ENCODE results near the gene CES2.

DNA sequence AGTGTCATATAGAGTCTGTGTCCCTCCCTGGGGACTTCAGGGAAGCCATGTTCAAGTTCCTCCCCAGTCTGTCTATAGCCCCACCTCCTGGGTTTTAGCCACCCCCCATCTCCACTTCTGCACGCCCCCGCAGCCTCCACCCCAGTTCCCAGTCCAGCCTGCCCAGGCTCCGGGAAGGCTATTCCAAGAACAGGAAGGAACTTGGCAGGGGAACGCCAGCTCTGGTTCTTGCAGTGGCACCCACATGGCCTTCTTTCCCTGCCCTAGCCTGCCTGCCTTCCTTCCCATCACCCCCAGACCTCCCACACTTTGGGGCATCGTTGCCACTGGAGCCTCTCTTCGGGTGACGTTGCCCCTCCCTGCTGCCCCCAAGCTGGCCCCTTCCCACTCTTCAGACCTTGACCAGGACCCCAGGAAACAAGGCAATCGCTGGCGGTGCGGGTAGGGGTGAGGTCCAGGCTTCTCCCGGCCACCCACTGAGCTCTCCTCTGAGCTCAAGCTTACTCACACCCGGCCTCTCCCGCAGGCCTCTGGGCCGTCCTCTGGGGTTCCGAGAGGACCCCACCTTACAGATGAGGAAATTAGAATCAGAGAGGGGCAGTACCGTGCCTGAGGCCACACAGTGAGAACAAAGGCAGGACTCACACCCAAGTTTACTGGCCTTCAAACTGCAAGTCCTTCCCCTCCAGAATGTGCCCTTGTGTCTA is 43.8 kb downstream of the CES2 start:
- TF ChIP-seq, protein P1, sequence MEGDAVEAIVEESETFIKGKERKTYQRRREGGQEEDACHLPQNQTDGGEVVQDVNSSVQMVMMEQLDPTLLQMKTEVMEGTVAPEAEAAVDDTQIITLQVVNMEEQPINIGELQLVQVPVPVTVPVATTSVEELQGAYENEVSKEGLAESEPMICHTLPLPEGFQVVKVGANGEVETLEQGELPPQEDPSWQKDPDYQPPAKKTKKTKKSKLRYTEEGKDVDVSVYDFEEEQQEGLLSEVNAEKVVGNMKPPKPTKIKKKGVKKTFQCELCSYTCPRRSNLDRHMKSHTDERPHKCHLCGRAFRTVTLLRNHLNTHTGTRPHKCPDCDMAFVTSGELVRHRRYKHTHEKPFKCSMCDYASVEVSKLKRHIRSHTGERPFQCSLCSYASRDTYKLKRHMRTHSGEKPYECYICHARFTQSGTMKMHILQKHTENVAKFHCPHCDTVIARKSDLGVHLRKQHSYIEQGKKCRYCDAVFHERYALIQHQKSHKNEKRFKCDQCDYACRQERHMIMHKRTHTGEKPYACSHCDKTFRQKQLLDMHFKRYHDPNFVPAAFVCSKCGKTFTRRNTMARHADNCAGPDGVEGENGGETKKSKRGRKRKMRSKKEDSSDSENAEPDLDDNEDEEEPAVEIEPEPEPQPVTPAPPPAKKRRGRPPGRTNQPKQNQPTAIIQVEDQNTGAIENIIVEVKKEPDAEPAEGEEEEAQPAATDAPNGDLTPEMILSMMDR (IDR thresholded peaks at IDR 0.05), result no peak
- no peak for TF ChIP-seq EZH2 (IDR thresholded peaks at IDR 0.05; ENCODE audit: borderline replicate concordance, insufficient read depth, low read depth, low read length, poor library complexity, severe bottlenecking)

Measured in B cell (primary cell).